Right renal pelvis (tissue), 4 donors: Measurements from ENCODE around the gene SIM2. TPM values are rescaled to one million over a fixed set of nuclear protein-coding genes. Genes with fewer than 3 reads are reported as not detected.

Source experiments
- DNase-seq, 4 donors: peaks; one replicate each; pipeline ENCODE4 v3.0.0-alpha.2; 2013; ENCODE audit warnings: low read depth in 4 of 4, low spot score in 3 of 4, missing footprints in 1 of 4
- polyA plus RNA-seq, 4 donors: library from polyadenylated mRNA; unstranded; fragments of 120-200 nt; gene quantifications; one replicate each; pipeline ENCODE4 v1.2.1, GENCODE V29; 2013; ENCODE audit not compliant: insufficient read length in 4 of 4

SIM2 gene
- polyA plus RNA-seq, 4 donors = 20.2 to 31.9 (median 25.9) TPM

- no peak for DNase-seq
These were observed 33.8 kb downstream of the SIM2 start for GRCh38 chr21:36732761-36733160.

GRCh38 chr21:36733857-36734256, 34.9 kb downstream of the SIM2 start:
- no peak for DNase-seq

- no peak for DNase-seq
These were observed 35.7 kb downstream of the SIM2 start for GRCh38 chr21:36734367-36735200.

GRCh38 chr21:36735201-36735515, 36.2 kb downstream of the SIM2 start:
- no peak for DNase-seq

GRCh38 chr21:36735724-36736320, 36.9 kb downstream of the SIM2 start:
- no peak for DNase-seq

- DNase-seq = no peak
These were observed 39.7 kb downstream of the SIM2 start for GRCh38 chr21:36738489-36739126.

GRCh38 chr21:36741506-36741905, 42.6 kb downstream of the SIM2 start:
- no peak for DNase-seq

GRCh38 chr21:36743008-36743407, 44.1 kb downstream of the SIM2 start:
- no peak for DNase-seq

GRCh38 chr21:36743446-36743845, 44.5 kb downstream of the SIM2 start:
- no peak for DNase-seq

- no peak for DNase-seq
These were observed 45.3 kb downstream of the SIM2 start for GRCh38 chr21:36744190-36744559.

GRCh38 chr21:36744560-36745231, 45.8 kb downstream of the SIM2 start:
- DNase-seq = peak in 2 of 4 donors; percentile 73 to 80

GRCh38 chr21:36745459-36745858, 46.5 kb downstream of the SIM2 start:
- no peak for DNase-seq

GRCh38 chr21:36747041-36747814, 48.3 kb downstream of the SIM2 start:
- DNase-seq = no peak

- no peak for DNase-seq
These were observed 49.0 kb downstream of the SIM2 start for GRCh38 chr21:36747815-36748383.

GRCh38 chr21:36749935-36750575, 51.1 kb downstream of the SIM2 start:
- no peak for DNase-seq

GRCh38 chr21:36750576-36750959, 51.7 kb downstream of the SIM2 start:
- no peak for DNase-seq

- DNase-seq = no peak
These were observed 52.5 kb downstream of the SIM2 start for GRCh38 chr21:36751383-36751782.

- DNase-seq = no peak
These were observed 54.6 kb downstream of the SIM2 start for GRCh38 chr21:36753556-36753955.

- DNase-seq = no peak
These were observed 55.5 kb downstream of the SIM2 start for GRCh38 chr21:36754241-36754898.
